ENCODE measurements around the gene OR2AJ1.

Gene OR2AJ1

GRCh38 chr1:247933989-247934388, 9.3 kb downstream of the OR2AJ1 start:
- H3K4me3 ChIP-seq (ENCODE audit: low read depth, low read length), result no peak overlapping the region
- no peak for TF ChIP-seq CTCF (IDR thresholded peaks at IDR 0.05; ENCODE audit: borderline replicate concordance, insufficient read depth, low read depth, low read length)

- TF ChIP-seq CTCF (IDR thresholded peaks at IDR 0.05; ENCODE audit: borderline replicate concordance, insufficient read depth, low read depth, low read length), result no peak
- H3K4me3 ChIP-seq (ENCODE audit: low read depth, low read length), result no peak overlapping the region
Observed at GRCh38 chr1:247935781-247936180, 11.1 kb downstream of the OR2AJ1 start.

- no peak for TF ChIP-seq CTCF (IDR thresholded peaks at IDR 0.05; ENCODE audit: borderline replicate concordance, insufficient read depth, low read depth, low read length)
- no peak overlapping the region for H3K4me3 ChIP-seq (ENCODE audit: low read depth, low read length)
Observed at GRCh38 chr1:247936415-247936814, 11.7 kb downstream of the OR2AJ1 start.

- H3K4me3 ChIP-seq (ENCODE audit: low read depth, low read length), result peak overlapping the region; percentile 36
- peak; percentile 97 for TF ChIP-seq CTCF (IDR thresholded peaks at IDR 0.05; ENCODE audit: borderline replicate concordance, insufficient read depth, low read depth, low read length)
Observed at GRCh38 chr1:247936965-247937734, 12.5 kb downstream of the OR2AJ1 start.

- no peak overlapping the region for H3K4me3 ChIP-seq (ENCODE audit: low read depth, low read length)
- no peak for TF ChIP-seq CTCF (IDR thresholded peaks at IDR 0.05; ENCODE audit: borderline replicate concordance, insufficient read depth, low read depth, low read length)
Observed at GRCh38 chr1:247942624-247943023, 17.9 kb downstream of the OR2AJ1 start.

GRCh38 chr1:247948558-247948957, 23.9 kb downstream of the OR2AJ1 start, which contains the start of gene OR2L8:
OR2L8 (plus strand) TSS chr1:247948858; CDS start chr1:247948858, 0 bp downstream.
- no peak within 1 kb of the TSS for H3K4me3 ChIP-seq (ENCODE audit: low read depth, low read length)
- TF ChIP-seq CTCF (IDR thresholded peaks at IDR 0.05; ENCODE audit: borderline replicate concordance, insufficient read depth, low read depth, low read length), result no peak

GRCh38 chr1:247953408-247953807, 28.7 kb downstream of the OR2AJ1 start:
- TF ChIP-seq CTCF (IDR thresholded peaks at IDR 0.05; ENCODE audit: borderline replicate concordance, insufficient read depth, low read depth, low read length), result no peak

More at GRCh38 chr1:247953408-247953807, 28.7 kb downstream of the OR2AJ1 start:
- no peak overlapping the region for H3K4me3 ChIP-seq (ENCODE audit: low read depth, low read length)
